ENCODE measurements around the gene ZMIZ1.

GRCh38 chr10:79147796-79148451, 79.2 kb downstream of the ZMIZ1 start:
- TF ChIP-seq CTCF (IDR thresholded peaks at IDR 0.05) (no peak), POLR2A (IDR thresholded peaks at IDR 0.05) (no peak)

Measured in body of pancreas (tissue), 4 donors.